Hepatocyte (in vitro differentiated cells): ENCODE results near the gene RAB26.

Experiments
- EZH2phosphoT487 ChIP-seq: fragments of 200-600 bp; sonication (generic); IDR thresholded peaks from one replicate; pipeline ENCODE4 v1.6.1; 2018; ENCODE audit warnings: antibody characterized with exemption, mild to moderate bottlenecking, low read depth, moderate library complexity; ENCODE audit not compliant: unreplicated experiment, severe bottlenecking
- TF ChIP-seq, protein P1 (sequence below): fragments of 200-600 bp; sonication (generic); IDR thresholded peaks from 2 replicates; pipeline ENCODE4 v1.5.1; 2016; ENCODE audit warnings: antibody characterized with exemption, mild to moderate bottlenecking; ENCODE audit not compliant: poor library complexity

DNA sequence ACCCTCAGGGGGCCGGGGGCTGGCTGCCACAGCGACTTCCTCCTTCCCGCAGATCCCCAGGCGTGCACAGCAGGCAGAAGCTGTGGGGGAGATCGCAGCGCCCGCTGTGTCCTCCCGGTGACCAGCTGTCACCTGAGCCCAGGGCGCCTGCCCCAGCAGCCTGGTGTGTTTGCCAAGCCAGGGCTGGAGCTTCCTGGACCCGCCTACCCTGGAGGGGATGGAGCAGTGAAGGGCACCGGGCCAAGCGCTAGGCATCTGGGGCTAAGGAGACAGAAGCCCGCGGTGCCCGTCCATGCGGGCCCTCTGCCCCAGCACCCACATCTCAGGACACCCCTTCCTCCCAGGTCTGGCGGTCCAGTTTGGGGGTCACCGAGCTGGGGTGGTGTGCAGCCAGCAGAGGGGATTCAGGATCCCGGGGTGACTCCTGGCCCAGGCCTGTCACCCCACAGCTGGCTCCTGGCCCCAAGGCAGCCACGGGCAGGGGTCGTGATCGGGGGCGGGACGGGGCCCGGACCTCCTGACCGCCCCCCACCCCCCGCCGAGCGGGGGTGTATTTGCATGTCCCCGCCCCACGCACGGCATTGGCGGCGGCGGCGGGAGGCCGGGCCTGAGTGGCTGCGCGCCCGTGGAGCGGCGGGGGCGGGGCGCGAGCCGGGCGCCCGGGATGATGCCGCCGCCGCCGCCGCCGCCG, at the start of gene RAB26:
- TF ChIP-seq, protein P1, sequence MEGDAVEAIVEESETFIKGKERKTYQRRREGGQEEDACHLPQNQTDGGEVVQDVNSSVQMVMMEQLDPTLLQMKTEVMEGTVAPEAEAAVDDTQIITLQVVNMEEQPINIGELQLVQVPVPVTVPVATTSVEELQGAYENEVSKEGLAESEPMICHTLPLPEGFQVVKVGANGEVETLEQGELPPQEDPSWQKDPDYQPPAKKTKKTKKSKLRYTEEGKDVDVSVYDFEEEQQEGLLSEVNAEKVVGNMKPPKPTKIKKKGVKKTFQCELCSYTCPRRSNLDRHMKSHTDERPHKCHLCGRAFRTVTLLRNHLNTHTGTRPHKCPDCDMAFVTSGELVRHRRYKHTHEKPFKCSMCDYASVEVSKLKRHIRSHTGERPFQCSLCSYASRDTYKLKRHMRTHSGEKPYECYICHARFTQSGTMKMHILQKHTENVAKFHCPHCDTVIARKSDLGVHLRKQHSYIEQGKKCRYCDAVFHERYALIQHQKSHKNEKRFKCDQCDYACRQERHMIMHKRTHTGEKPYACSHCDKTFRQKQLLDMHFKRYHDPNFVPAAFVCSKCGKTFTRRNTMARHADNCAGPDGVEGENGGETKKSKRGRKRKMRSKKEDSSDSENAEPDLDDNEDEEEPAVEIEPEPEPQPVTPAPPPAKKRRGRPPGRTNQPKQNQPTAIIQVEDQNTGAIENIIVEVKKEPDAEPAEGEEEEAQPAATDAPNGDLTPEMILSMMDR = no peak
- no peak for TF ChIP-seq EZH2phosphoT487
